ENCODE data around the gene TRIM40.

DNA sequence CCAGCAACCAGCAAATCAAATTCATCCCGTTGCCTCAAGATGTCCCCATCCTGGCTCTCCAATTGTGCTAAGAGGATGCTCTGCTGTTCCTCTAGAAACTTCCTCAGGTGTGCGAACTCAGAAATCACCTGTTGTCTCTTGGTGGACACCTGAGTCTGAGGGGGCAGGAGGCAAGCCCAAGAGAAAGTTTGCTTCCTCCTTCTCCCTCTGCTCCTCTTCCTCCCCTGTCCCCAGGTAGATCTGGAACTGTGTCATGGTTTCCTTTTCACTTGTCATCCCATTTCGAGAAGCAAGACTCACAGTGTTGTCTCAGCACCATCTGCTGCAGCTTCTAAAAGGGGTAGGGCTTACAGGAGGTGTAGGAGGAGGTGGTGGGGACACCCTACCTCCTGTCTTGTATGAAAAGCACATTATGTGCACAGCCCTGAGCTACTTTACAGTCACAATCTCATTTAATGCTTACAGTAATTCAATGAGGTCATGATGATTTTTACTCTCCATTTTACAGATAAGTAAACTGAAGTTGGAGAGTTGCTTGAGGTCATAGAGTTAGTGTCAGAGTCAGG is 22.6 kb downstream of the TRIM40 start:
- TF ChIP-seq POLR2AphosphoS5 (IDR thresholded peaks at IDR 0.05; ENCODE audit: borderline replicate concordance, low read depth, low read length) (no peak), EZH2 (IDR thresholded peaks at IDR 0.05) (no peak)

Measured in SK-N-MC (cell line).